ENCODE results near the gene DDX41. TPM values are rescaled to one million over a fixed set of nuclear protein-coding genes. Genes with fewer than 3 reads are reported as not detected.

DDX41 gene
- total RNA-seq, 1 donor from 2014 or later, result 174 TPM

DNA sequence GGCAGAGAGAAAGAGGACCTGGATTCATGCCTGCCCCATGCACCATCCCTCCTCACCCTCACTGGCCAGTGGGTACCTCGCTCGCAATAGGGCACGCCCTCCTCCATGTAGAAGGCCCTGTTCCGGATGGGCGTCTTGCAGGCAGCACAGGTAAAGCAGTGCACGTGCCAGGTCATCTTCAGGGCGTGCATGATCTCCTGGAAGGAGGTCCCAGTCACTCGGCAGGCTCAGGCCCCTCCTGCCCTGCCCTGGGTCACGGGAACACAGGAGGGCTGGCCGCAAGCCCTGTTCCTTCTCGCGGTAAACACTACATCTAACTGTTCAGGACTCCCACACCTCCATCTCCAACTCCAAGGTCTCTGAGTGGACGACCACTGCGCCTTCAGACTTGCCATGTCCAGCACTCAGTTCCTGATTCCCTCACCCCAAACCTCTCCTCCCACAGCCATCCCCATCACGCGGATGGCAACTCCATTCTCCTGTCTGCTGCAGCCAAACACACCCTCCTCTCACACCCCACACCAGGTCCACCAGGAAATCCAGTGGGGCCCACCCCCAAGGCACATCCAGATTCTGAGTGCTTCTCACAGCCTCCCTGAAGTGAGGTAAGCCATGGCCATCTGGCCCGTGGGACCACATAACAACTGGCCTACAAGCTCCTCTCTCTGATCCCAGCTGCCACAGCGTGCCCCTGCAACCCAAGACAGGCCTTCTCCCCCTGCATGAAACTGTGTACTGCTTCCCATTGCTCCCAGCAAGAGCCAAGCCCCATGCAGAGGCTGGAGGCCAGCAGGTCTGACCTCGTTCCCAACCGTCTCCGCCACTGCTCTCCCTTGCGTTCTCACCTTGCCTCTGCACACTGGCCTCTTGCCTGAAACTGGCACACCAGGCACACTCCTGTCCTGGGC, 32.5 kb downstream of the DDX41 start:
- DNase-seq (ENCODE audit: low read depth), result no peak
- H3K4me3 ChIP-seq (ENCODE audit: low read depth, low read length), result no peak overlapping the region
- TF ChIP-seq, protein P1, sequence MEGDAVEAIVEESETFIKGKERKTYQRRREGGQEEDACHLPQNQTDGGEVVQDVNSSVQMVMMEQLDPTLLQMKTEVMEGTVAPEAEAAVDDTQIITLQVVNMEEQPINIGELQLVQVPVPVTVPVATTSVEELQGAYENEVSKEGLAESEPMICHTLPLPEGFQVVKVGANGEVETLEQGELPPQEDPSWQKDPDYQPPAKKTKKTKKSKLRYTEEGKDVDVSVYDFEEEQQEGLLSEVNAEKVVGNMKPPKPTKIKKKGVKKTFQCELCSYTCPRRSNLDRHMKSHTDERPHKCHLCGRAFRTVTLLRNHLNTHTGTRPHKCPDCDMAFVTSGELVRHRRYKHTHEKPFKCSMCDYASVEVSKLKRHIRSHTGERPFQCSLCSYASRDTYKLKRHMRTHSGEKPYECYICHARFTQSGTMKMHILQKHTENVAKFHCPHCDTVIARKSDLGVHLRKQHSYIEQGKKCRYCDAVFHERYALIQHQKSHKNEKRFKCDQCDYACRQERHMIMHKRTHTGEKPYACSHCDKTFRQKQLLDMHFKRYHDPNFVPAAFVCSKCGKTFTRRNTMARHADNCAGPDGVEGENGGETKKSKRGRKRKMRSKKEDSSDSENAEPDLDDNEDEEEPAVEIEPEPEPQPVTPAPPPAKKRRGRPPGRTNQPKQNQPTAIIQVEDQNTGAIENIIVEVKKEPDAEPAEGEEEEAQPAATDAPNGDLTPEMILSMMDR (conservative IDR thresholded peaks at IDR 0.05; ENCODE audit: low read depth, low read length), result no peak

DNA sequence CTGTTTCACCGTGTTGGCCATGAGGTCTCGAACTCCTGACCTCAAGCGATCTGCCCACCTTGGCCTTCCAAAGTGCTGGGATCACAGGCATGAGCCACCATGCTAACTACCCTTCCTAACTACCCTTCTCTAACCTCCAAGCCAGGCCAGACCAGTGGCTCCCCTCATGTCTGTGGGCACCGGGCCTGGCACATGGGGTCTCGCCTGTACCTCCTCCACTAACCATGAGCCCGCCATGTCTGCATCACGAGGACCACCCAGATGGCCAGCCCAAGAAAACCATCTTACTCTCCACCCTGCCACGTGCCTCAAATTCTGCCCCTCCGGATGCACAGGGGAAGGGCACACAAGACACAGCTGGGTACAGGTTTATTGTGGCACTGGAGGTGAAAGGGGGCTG, 33.7 kb downstream of the DDX41 start:
- DNase-seq (ENCODE audit: low read depth), result no peak
- TF ChIP-seq, protein P1 (conservative IDR thresholded peaks at IDR 0.05; ENCODE audit: low read depth, low read length), result no peak
- no peak overlapping the region for H3K4me3 ChIP-seq (ENCODE audit: low read depth, low read length)

DNA sequence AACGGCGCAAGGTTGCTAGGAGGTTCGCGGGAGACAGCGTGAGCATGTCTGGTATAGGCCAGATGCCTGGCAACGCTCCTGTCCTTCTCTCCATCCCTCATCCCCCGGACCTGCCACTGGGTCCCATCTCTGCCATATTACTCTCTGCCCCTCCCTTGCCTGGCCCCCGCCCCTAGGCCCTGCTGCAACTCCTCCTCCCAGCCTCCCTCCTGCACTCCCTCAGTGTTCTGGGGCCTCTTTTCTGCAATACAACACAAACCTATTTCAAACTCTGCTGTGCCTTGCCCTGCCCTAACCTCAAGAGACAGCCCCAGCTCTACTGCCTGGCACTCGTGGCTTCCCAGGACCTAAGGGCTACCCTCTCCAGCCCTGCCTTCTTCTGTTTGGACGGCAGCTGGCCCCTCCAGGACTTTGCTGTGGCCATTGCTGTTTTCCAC, 34.4 kb downstream of the DDX41 start:
- H3K4me3 ChIP-seq (ENCODE audit: low read depth, low read length), result no peak overlapping the region
- DNase-seq (ENCODE audit: low read depth), result no peak
- TF ChIP-seq, protein P1 (conservative IDR thresholded peaks at IDR 0.05; ENCODE audit: low read depth, low read length), result no peak

DNA sequence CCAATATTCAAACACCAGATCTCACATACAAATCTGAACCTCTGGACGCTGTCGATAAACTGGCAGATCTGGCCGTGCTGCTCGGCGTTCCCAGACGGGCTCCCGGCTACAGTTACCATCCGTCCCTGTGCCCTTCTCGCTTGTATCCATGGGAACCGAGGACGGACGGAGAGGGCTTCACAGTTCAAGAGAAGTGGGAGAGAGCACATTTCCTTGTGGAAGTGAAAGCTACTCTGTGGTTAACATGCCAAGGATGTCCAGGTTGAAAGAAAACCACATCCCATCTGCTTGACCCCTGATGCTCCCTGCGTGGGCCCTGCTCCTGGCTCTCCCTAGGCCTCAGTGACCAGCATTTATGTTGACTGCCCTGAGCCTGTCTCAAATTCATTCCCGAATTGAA, 37.0 kb downstream of the DDX41 start:
- no peak overlapping the region for H3K4me3 ChIP-seq (ENCODE audit: low read depth, low read length)
- DNase-seq (ENCODE audit: low read depth), result no peak
- TF ChIP-seq, protein P1 (conservative IDR thresholded peaks at IDR 0.05; ENCODE audit: low read depth, low read length), result no peak

DNA sequence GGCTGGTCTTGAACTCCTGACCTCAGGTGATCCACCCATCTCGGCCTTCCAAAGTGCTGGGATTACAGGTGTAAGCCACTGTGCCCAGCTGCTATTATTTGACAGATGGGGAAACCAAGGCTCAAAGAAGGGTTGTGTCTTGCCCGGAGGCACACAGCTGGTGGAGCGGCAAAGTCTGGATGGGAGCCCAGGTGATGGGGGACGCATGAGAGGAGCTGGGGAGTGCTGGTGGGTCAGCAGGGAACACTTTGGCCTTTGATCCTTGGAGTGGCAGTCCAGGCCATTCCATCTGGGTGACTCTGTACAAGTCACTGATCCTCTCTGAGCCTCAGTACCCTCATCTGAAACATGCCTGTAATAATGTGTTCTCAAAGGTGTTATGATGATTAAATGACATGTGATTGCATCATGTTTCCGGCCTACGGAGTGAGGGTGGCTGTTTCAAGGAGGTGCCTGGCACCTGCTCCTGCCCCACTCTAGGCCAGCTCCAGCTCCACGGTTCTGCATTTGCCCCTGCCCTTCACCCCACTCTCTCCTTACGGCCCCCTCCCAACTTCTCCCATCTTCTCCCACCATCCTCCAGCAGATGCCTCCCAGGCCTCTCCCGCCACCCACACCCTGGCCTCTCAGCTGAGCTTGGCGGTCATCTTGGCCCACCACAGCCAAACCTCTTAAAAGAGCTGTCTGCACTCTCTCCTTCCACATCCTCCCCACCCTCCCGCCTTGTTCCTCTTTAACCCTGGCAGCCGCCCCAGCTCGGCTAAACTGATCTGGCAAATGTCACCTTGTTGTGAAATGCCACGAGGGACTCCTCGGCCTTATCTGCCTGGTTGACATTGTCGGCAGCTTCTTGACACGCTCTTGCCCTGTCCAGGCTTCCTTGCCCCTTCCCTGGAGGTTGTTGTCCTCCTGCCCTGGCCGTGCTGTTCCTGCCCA, 37.8 kb downstream of the DDX41 start:
- DNase-seq (ENCODE audit: low read depth), result no peak
- TF ChIP-seq, protein P1 (conservative IDR thresholded peaks at IDR 0.05; ENCODE audit: low read depth, low read length), result no peak
- no peak overlapping the region for H3K4me3 ChIP-seq (ENCODE audit: low read depth, low read length)

DNA sequence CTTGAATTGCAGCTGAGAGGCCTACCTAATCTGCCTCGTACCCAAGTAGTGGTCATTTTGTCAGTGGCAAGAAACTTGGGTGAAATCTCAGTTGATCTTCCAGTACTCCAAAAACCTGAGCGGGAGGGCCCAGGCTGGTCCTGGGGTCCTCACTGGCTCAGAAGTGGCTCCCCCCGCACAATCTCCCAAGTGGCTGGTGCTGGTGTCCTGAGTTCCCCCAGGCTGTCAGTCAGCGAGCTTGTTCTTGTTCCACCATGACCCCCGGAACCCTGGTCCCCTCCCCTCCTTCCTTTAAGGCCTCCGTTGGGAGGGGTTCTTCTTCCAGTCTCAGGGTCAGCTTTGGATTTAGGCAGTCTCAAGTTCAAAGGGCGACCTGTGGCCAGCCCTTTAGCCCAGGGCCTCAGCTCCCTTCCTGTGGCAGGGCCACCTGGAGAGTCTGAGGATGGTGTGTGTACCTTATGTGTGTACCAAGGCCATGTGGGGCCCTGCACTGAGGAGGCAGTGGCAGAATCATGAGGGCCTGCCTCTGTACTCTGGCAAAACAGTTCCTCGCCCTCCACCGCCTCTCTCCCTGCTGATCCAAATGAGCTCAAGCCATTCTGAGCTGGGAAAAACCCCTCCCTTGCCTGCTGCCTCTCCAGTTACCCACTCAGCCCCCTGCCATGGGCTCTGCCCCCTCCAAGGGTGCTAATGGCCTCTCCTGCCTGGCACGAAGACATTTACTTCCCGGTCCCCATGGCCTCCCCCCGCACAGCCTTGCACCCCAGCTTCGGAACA, 38.9 kb downstream of the DDX41 start:
- no peak overlapping the region for H3K4me3 ChIP-seq (ENCODE audit: low read depth, low read length)
- no peak for DNase-seq (ENCODE audit: low read depth)
- TF ChIP-seq, protein P1 (conservative IDR thresholded peaks at IDR 0.05; ENCODE audit: low read depth, low read length), result no peak
